NB4 (cell line): Measurements from ENCODE around the gene DNM1L.

Experiments
- DNase-seq: peaks from one replicate; pipeline ENCODE4 v3.0.0; 2010; ENCODE audit warnings: low read depth
- H3K4me3 ChIP-seq: one replicate; pipeline ENCODE4 v1.5.1; 2011; ENCODE audit warnings: mild to moderate bottlenecking, low read depth, low read length, moderate library complexity
- CTCF ChIP-seq: IDR thresholded peaks from one replicate; pipeline ENCODE4 v1.5.1; 2012; ENCODE audit warnings: low read depth, low read length
- MAX ChIP-seq: IDR thresholded peaks from 2 replicates; pipeline ENCODE4 v1.6.1; 2011; ENCODE audit warnings: low read depth, low read length
- MYC ChIP-seq: IDR thresholded peaks from 2 replicates; pipeline ENCODE4 v1.6.1; 2011; ENCODE audit warnings: low read depth, low read length
- POLR2A ChIP-seq: IDR thresholded peaks from 2 replicates; pipeline ENCODE4 v1.6.1; 2011; ENCODE audit warnings: mild to moderate bottlenecking; ENCODE audit not compliant: insufficient read length; ENCODE audit errors: extremely low read depth

Gene DNM1L

GRCh38 chr12:32777159-32777558 lies 98.1 kb downstream of the DNM1L start:
- no peak for DNase-seq
- TF ChIP-seq MAX (no peak), MYC (no peak), POLR2A (no peak), CTCF (no peak)
- H3K4me3 ChIP-seq, result no peak overlapping the region

GRCh38 chr12:32777691-32778175 lies 98.6 kb downstream of the DNM1L start:
- DNase-seq, result no peak
- H3K4me3 ChIP-seq, result no peak overlapping the region
- TF ChIP-seq CTCF (no peak), POLR2A (no peak), MAX (no peak), MYC (no peak)

GRCh38 chr12:32780071-32780470 lies 101.0 kb downstream of the DNM1L start:
- TF ChIP-seq MYC, result no peak
- TF ChIP-seq POLR2A, result no peak
- TF ChIP-seq CTCF, result no peak
- no peak for TF ChIP-seq MAX
- no peak for DNase-seq
- H3K4me3 ChIP-seq, result no peak overlapping the region

- H3K4me3 ChIP-seq, result no peak overlapping the region
- TF ChIP-seq CTCF, result no peak
- no peak for TF ChIP-seq MAX
- TF ChIP-seq POLR2A, result no peak
- no peak for TF ChIP-seq MYC
These were observed 103.9 kb downstream of the DNM1L start for GRCh38 chr12:32783029-32783428.

GRCh38 chr12:32785557-32785956 lies 106.5 kb downstream of the DNM1L start:
- DNase-seq, result no peak
- TF ChIP-seq MYC, result no peak
- no peak for TF ChIP-seq POLR2A
- TF ChIP-seq MAX, result no peak
- no peak for TF ChIP-seq CTCF

More at GRCh38 chr12:32783029-32783428, 103.9 kb downstream of the DNM1L start:
- no peak for DNase-seq

GRCh38 chr12:32788405-32788804 lies 109.3 kb downstream of the DNM1L start:
- DNase-seq, result no peak
- no peak for TF ChIP-seq POLR2A
- no peak for TF ChIP-seq MYC
- no peak for TF ChIP-seq CTCF
- TF ChIP-seq MAX, result no peak
- no peak overlapping the region for H3K4me3 ChIP-seq

More at GRCh38 chr12:32785557-32785956, 106.5 kb downstream of the DNM1L start:
- H3K4me3 ChIP-seq, result no peak overlapping the region
